HG03095 (cell line): ENCODE results near the gene NKIRAS1.

Experiments
- ATAC-seq: cut with Tn5 transposase; IDR thresholded peaks from one replicate; pipeline ENCODE4 v1.9.1; 2021; ENCODE audit warnings: moderate library complexity; ENCODE audit not compliant: unreplicated experiment

NKIRAS1 gene

GRCh38 chr3:23916886-23917678 lies at the start of gene NKIRAS1, which contains the start of gene RPL15:
Gene NKIRAS1, minus strand, starts transcription at chr3:23916990. Its CDS starts 6,086 bp downstream, at chr3:23910904.
Gene RPL15, plus strand, starts transcription at chr3:23917132. Its CDS starts 728 bp downstream, at chr3:23917860.
- peak; percentile 93 for ATAC-seq

GRCh38 chr3:23966328-23966727 lies 49.5 kb upstream of the NKIRAS1 start:
- ATAC-seq: no peak

GRCh38 chr3:23964537-23965235 lies 47.9 kb upstream of the NKIRAS1 start:
- no peak for ATAC-seq

GRCh38 chr3:23961913-23962312 lies 45.1 kb upstream of the NKIRAS1 start:
- no peak for ATAC-seq

- ATAC-seq: no peak
Measured at GRCh38 chr3:23961066-23961465, 44.3 kb upstream of the NKIRAS1 start.

GRCh38 chr3:23960649-23961048 lies 43.9 kb upstream of the NKIRAS1 start:
- no peak for ATAC-seq

GRCh38 chr3:23959135-23959900 lies 42.5 kb upstream of the NKIRAS1 start:
- ATAC-seq: no peak

GRCh38 chr3:23956701-23957100 lies 39.9 kb upstream of the NKIRAS1 start:
- no peak for ATAC-seq

- ATAC-seq: no peak
Measured at GRCh38 chr3:23954144-23954543, 37.4 kb upstream of the NKIRAS1 start.

GRCh38 chr3:23953523-23953922 lies 36.7 kb upstream of the NKIRAS1 start:
- ATAC-seq: no peak

GRCh38 chr3:23952646-23953045 lies 35.9 kb upstream of the NKIRAS1 start:
- ATAC-seq: peak; percentile 34

- ATAC-seq: peak; percentile 22
Measured at GRCh38 chr3:23950293-23950692, 33.5 kb upstream of the NKIRAS1 start.

- ATAC-seq: peak; percentile 17
Measured at GRCh38 chr3:23949784-23950183, 33.0 kb upstream of the NKIRAS1 start.

- ATAC-seq: no peak
Measured at GRCh38 chr3:23948761-23949160, 32.0 kb upstream of the NKIRAS1 start.

- peak; percentile 70 for ATAC-seq
Measured at GRCh38 chr3:23945913-23946687, 29.3 kb upstream of the NKIRAS1 start.

- no peak for ATAC-seq
Measured at GRCh38 chr3:23945663-23945912, 28.8 kb upstream of the NKIRAS1 start.

GRCh38 chr3:23944861-23945662 lies 28.3 kb upstream of the NKIRAS1 start, which contains the start of gene NR1D2:
Gene NR1D2, plus strand, starts transcription at chr3:23945286. Its CDS starts 293 bp downstream, at chr3:23945579.
- peak; percentile 56 for ATAC-seq

- ATAC-seq: no peak
Measured at GRCh38 chr3:23944007-23944783, 27.4 kb upstream of the NKIRAS1 start.

- ATAC-seq: no peak
Measured at GRCh38 chr3:23942546-23942945, 25.8 kb upstream of the NKIRAS1 start.
